NK-92 treated with Interleukin-12 subunit alpha and Interleukin-12 subunit beta, amount 100 ng/mL, for 24 hours (cell line): ENCODE results near the gene CDCA3.

Experiments used
- DNase-seq: peaks from one replicate; lab custom pipeline; 2025; lab: John Stamatoyannopoulos, UW

Gene CDCA3

GRCh38 chr12:6852651-6853354, 1.7 kb upstream of the CDCA3 start:
- DNase-seq = peak; percentile 13

GRCh38 chr12:6851921-6852650, 1.0 kb upstream of the CDCA3 start, which contains the start of gene USP5:
USP5 (plus strand) TSS chr12:6852150; CDS start chr12:6852180, 30 bp downstream.
- peak; percentile 93 for DNase-seq

- no peak for DNase-seq
Observed at GRCh38 chr12:6850796-6851152, 312 bp downstream of the CDCA3 start.

- DNase-seq = no peak
Observed at GRCh38 chr12:6849976-6850560, 1.0 kb downstream of the CDCA3 start.

GRCh38 chr12:6849427-6849826, 1.7 kb downstream of the CDCA3 start:
- DNase-seq = no peak

- no peak for DNase-seq
Observed at GRCh38 chr12:6847676-6848075, 3.4 kb downstream of the CDCA3 start.

- DNase-seq = no peak
Observed at GRCh38 chr12:6846316-6846869, 4.7 kb downstream of the CDCA3 start.

- DNase-seq = no peak
Observed at GRCh38 chr12:6845395-6845794, 5.7 kb downstream of the CDCA3 start.

- no peak for DNase-seq
Observed at GRCh38 chr12:6843118-6843902, 7.8 kb downstream of the CDCA3 start.

- DNase-seq = no peak
Observed at GRCh38 chr12:6842075-6842474, 9.0 kb downstream of the CDCA3 start.

- no peak for DNase-seq
Observed at GRCh38 chr12:6840761-6841515, 10.1 kb downstream of the CDCA3 start, which contains the start of gene GNB3. GNB3 (plus strand) TSS chr12:6840925; CDS start chr12:6841288, 363 bp downstream.

GRCh38 chr12:6840330-6840729, 10.8 kb downstream of the CDCA3 start:
- DNase-seq = no peak

- DNase-seq = no peak
Observed at GRCh38 chr12:6839482-6840201, 11.4 kb downstream of the CDCA3 start.

GRCh38 chr12:6838854-6839253, 12.2 kb downstream of the CDCA3 start:
- no peak for DNase-seq

GRCh38 chr12:6837370-6838060, 13.6 kb downstream of the CDCA3 start:
- no peak for DNase-seq

GRCh38 chr12:6836851-6837250, 14.2 kb downstream of the CDCA3 start:
- no peak for DNase-seq

GRCh38 chr12:6834873-6835272, 16.2 kb downstream of the CDCA3 start:
- no peak for DNase-seq

GRCh38 chr12:6834254-6834653, 16.8 kb downstream of the CDCA3 start:
- DNase-seq = no peak

- no peak for DNase-seq
Observed at GRCh38 chr12:6833189-6833890, 17.7 kb downstream of the CDCA3 start.
